HG03378 (cell line): Measurements from ENCODE around the gene BRCA2.
"Not testable (repeated sequence)": the region's sequence is repeated elsewhere in the genome, so short reads cannot be mapped to it uniquely, and the experiment has no call there.

Source experiments
- ATAC-seq: cut with Tn5 transposase; IDR thresholded peaks from one replicate; pipeline ENCODE4 v1.9.1; 2021; ENCODE audit warnings: mild to moderate bottlenecking, moderate library complexity; ENCODE audit not compliant: unreplicated experiment

The BRCA2 gene

DNA sequence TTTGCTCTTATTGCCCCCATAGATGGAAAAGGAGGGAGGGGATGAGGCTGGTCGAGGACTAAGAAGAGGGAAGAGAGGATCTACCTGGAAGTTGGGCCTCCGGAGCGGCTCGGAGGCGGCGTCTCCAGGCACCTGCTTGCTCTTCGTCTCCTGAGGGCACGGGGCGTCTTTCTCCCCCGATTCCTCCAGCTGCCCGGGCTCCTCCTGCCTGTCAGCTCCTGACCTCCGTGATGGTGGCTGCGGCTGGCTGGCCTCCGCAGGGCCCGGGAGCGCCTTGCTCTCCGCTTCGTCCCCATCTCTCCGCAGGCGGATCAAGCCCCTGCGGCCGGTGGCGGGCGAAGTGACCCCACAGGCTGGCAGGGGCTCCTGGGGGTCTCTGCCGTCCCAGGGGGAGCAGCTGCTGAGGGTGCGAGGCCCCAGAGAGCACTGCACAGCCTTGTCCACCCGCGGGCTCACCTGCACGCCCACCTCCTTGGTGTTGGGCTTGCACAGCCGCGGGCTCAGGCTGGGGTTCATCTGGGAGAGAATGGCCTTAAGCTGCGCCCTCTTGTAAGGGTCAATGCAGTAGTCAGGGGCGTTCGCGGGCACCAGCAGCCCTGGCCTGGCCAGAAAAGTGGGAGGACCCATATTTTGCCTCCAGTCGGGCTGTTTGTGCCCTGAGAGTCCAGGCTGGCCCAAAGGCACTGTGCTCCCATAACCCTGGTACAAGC is 4.0 kb upstream of the BRCA2 start:
- no peak for ATAC-seq

DNA sequence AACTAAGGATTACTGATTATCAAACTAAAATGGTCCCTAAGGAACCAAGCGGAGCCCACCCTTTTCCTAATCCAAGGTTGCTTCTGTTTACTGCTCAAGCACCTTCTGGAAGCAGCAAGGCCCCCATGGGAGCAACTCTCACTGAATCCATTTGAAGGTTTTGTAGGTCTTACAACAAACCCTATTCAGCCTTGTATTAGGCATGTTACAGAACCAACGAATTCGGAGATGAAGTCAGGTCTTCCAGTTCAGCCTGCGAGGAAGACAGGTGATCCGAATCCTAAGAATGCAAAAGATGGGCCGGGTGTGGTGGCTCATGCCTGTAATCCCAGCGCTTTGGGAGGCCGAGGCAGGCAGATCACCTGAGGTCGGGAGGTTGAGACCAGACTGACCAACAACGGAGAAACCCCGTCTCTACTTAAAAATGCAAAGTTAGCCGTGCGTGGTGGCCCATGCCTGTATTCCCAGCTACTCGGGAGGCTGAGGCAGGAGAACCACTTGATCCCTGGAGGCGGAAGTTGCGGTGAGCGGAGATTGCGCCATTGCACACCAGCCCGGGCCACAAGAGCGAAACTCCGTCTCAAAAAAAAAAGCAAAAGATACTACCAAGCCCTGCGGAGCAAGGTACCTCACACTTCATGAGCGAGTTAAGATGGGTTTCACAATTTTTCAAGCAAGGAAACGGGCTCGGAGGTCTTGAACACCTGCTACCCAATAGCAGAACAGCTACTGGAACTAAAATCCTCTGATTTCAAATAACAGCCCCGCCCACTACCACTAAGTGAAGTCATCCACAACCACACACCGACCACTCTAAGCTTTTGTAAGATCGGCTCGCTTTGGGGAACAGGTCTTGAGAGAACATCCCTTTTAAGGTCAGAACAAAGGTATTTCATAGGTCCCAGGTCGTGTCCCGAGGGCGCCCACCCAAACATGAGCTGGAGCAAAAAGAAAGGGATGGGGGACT is 754 bp upstream of the BRCA2 start:
- peak; percentile 26 for ATAC-seq

DNA sequence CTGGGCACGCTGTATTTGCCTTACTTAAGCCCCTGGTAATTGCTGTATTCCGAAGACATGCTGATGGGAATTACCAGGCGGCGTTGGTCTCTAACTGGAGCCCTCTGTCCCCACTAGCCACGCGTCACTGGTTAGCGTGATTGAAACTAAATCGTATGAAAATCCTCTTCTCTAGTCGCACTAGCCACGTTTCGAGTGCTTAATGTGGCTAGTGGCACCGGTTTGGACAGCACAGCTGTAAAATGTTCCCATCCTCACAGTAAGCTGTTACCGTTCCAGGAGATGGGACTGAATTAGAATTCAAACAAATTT is 676 bp downstream of the BRCA2 start:
- ATAC-seq = peak; percentile 46

DNA sequence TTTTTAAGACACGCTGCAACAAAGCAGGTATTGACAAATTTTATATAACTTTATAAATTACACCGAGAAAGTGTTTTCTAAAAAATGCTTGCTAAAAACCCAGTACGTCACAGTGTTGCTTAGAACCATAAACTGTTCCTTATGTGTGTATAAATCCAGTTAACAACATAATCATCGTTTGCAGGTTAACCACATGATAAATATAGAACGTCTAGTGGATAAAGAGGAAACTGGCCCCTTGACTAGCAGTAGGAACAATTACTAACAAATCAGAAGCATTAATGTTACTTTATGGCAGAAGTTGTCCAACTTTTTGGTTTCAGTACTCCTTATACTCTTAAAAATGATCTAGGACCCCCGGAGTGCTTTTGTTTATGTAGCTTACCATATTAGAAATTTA is 1.2 kb downstream of the BRCA2 start:
- ATAC-seq = no peak

DNA sequence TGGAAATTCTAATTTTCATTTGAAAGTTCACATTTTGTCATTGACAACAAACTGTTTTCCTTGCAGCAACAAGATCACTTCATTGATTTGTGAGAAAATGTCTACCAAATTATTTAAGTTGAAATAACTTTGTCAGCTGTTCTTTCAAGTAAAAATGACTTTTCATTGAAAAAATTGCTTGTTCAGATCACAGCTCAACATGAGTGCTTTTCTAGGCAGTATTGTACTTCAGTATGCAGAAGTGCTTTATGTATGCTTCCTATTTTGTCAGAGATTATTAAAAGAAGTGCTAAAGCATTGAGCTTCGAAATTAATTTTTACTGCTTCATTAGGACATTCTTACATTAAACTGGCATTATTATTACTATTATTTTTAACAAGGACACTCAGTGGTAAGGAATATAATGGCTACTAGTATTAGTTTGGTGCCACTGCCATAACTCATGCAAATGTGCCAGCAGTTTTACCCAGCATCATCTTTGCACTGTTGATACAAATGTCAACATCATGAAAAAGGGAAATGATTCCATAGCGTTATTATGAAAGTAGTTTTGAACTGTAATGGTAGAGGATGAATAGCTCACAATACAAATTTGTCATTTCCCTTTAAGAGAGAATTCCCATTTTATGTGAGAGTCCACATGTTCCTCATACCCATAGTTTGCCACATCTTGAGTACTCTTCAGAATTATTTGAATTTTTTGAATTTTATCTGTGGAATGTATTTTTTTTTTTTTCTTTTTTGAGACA is 2.6 kb downstream of the BRCA2 start:
- ATAC-seq = no peak

DNA sequence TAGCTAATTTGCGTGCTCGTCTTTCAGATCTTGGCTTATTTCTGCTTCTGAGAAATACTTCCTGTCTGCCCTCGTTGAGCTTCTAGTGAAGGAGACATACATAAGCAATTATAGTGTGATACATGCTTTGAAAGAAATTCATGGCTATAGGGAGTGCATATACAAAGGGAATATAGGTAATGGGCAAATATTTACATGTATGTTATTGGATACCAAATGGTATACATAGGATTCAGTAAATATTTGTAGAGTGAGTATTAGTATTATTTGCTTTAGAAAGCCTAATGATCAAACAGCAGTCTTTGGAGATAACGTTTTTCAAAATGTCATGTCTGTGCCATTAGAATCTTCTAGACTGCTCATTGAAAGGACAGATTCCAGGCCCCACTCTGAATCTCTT is 5.2 kb downstream of the BRCA2 start:
- no peak for ATAC-seq

DNA sequence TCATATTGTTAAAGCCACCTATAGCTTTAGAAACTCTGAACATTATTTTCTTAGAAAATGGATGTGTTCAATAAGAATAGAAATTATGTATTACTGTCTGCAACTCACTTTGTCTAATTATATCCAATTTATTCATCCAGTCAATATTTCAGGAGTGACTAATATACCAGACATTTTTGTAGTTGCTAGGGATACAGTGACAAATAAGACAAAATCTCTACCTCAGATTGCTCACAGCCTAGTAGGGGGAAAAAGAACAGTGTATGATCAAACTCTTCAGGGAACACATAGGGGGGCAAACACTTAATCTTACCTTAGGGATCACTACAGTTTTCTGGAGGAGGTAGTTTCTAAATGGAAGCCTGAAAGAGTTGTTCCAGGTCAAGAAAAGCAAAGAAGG is 8.6 kb downstream of the BRCA2 start:
- no peak for ATAC-seq

DNA sequence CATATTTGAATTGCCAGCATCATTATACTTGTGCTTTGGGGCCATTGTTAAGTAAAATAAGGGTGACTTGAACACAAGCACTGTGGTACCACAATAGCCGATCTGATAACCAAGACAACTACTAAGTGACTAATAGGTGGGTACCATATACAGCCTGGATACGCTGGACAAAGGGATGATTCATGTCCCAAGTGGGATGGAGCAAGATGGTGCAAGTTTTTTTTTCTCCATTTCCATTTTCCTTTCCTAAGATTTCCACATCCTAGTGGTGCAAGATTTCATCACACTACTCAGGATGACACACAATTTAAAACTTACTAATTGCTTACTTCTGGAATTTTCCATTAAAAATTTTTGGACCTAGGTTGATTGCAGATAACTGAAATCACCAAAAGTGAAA is 15.1 kb downstream of the BRCA2 start:
- ATAC-seq = no peak

DNA sequence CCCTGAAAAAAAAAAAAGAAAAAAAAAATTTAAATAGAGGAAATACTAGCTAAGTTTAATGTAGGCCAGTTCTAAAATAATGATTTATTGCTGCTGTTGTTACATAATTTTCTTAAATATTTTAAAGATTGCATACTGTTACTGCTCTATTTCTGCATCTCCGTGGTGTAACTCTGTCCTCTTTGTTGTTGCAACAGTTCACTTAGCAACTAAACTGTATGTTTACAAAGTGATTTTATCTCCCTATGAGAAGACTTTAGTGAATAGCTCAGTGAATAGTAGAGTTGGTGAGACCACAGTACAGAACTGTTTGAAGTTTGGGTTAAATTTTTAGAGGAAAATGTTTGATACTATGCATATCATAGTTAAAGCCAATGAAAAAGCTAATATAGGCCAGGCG is 19.4 kb downstream of the BRCA2 start:
- ATAC-seq = no peak

DNA sequence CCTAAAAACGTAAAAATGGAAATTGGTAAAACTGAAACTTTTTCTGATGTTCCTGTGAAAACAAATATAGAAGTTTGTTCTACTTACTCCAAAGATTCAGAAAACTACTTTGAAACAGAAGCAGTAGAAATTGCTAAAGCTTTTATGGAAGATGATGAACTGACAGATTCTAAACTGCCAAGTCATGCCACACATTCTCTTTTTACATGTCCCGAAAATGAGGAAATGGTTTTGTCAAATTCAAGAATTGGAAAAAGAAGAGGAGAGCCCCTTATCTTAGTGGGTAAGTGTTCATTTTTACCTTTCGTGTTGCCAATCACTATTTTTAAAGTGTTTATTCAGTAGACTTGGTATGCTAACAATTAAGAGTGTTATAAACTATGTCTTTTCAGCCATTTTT is 25.6 kb downstream of the BRCA2 start:
- ATAC-seq = no peak

DNA sequence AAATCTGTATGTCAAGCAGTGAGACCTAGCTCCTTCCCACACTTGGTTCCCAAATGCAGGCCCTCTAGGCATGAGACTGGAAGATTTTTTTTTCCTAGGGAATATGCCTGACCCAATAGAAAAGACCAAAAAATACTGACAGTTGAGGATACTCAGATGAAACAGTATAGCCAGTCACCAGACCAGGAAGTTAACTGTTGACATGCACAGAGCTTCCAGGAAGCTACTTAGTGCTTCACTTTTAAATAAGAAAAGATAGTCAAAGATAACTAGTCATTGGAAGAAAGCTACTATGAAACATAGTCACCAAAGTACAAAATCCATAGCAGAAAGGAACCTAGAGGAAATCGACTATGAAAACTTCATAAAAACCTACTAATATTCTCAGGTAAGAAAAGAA is 32.3 kb downstream of the BRCA2 start:
- no peak for ATAC-seq

DNA sequence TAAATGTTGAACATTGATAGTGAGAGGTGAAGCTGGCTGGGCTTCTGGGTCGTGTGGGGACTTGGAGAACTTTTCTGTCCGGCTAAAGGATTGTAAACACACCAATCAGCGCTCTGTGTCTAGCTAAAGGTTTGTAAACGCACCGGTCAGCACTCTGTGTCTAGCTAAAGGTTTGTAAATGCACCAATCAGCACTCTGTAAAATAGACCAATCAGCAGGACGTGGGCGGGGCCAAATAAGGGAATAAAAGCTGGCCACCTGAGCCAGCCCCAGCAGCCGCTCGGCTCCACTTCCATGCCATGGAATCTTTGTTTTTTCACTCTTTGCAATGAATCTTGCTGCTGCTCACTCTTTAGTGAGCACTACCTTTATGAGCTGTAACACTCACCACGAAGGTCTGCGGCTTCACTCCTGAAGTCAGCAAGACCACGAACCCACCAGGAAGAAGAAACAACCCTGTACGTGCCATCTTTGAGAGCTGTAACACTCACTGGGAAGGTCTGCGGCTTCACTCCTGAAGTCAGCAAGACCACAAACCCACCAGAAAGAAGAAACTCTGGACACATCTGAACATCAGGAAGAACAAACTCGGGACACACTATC is 35.6 kb downstream of the BRCA2 start:
- not testable (repeated sequence) for ATAC-seq

DNA sequence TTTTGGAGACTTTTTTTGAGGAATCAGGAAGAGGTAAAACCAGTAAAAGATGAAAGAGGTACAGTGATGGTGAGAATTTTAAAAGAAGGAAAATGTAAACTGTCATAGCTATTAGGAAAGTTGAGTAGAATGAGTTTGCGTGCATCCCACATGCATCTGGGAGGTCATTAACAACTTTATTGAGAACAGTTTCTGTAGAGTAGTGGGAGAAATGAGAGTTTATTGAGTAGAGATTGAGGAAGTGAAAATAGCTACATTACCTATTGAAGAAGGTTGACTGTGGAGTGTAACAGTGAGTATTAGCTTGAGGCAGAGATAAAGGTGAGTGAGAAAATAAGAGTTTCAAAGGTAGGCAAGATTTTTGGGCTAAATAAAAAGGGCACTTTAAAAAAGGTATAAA is 38.7 kb downstream of the BRCA2 start:
- peak; percentile 80 for ATAC-seq

DNA sequence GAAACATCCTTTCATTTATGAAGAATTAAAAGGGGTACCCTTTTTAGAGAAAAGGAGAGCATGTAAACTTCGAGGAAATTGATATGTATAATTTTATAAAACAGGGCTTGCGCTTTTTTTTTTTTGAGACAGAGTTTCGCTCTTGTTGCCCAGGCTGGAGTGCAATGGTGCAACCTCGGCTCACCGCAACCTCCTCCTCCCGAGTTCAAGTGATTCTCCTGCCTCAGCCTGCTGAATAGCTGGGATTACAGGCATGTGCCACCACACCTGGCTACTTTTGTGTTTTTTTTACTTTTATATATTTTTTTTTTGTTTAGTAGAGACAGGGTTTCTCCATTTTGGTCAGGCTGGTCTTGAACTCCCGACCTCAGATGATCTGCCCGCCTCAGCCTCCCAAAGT is 40.6 kb downstream of the BRCA2 start:
- ATAC-seq = not testable (repeated sequence)

DNA sequence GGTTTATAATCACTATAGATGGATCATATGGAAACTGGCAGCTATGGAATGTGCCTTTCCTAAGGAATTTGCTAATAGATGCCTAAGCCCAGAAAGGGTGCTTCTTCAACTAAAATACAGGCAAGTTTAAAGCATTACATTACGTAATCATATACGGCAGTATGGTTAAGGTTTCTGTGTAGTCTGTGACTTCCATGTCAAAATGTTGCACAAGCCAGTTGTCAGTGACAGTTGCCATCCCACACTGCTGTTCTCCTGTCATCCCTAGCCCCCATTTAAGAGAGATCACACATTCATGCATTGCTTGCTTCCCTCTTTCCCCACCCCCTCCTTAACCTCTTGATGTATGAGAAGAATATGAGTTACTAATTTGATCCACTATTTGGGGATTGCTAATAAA is 47.3 kb downstream of the BRCA2 start:
- no peak for ATAC-seq

DNA sequence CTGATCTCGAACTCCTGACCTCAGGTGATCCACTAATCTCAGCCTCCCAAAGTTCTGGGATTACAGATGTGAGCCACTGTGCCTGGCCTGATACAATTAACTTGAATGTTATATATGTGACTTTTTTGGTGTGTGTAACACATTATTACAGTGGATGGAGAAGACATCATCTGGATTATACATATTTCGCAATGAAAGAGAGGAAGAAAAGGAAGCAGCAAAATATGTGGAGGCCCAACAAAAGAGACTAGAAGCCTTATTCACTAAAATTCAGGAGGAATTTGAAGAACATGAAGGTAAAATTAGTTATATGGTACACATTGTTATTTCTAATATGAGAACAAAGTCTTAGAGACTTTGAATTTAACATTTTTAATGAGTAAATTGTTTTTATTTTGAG is 55.5 kb downstream of the BRCA2 start:
- no peak for ATAC-seq

DNA sequence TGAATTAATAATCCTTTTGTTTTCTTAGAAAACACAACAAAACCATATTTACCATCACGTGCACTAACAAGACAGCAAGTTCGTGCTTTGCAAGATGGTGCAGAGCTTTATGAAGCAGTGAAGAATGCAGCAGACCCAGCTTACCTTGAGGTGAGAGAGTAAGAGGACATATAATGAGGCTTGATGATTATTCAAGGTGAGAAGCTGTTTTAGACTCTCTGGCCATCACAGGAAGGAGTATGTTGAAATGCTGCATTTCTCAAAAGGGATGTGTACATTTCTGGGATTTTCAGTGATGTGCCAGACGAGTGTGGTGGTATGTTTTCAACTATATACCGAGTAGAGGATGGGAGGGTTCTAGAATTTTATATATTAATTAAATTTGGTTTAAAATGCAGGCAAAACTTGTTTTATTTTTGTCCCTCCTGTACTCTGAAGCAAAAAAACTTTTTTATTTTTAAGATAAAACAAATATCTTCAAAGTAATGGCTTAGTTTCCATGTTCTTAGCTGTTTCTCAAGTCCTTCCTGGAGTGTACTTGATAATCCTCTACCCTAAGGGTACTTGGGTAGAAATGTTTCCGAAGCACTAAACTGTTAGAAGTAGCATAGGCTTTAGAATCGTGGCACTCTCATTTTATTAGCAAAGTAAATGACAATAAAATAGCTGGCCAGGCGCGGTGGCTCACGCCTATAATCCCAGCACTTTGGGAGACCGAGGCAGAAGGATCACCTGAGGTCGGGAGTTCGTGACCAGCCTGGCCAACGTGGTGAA is 61.5 kb downstream of the BRCA2 start:
- ATAC-seq = no peak

DNA sequence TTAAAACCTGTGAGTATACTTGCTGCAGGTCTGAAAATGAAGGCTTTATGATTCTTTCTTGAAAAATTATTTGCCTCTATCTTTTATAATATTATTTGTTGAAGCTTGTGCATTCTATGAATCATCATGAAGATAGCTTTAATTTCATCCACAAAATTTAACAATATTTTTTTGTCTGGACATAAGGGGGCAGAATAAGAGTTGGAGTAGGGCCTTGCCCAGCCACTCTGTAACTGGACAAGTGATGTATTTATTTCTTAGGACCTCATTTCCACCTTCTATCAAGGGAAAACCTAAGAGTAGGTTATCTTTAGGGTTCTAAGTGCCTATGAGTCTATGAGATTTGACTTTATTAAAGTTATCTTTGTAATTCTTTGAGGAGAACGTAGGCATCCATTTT is 62.7 kb downstream of the BRCA2 start:
- no peak for ATAC-seq

DNA sequence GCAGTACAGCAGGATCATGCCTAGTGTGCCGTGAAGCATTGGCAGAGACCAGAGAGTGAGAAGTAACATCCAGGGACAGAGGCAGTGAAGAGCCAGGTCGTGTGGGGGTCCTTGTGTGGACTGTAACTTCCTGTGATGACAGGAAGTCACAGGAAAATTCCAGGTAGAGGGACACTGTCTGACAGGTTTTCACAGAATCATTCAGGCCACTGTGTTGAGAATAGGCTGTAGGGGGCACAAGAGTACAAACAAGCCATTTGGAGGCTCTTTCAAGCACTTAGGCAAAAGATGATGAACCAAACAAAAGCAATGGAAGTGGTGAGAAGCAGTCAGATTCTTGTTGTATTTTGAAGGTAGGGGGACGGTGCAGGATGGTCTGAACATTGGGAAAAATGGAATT is 66.2 kb downstream of the BRCA2 start:
- no peak for ATAC-seq

DNA sequence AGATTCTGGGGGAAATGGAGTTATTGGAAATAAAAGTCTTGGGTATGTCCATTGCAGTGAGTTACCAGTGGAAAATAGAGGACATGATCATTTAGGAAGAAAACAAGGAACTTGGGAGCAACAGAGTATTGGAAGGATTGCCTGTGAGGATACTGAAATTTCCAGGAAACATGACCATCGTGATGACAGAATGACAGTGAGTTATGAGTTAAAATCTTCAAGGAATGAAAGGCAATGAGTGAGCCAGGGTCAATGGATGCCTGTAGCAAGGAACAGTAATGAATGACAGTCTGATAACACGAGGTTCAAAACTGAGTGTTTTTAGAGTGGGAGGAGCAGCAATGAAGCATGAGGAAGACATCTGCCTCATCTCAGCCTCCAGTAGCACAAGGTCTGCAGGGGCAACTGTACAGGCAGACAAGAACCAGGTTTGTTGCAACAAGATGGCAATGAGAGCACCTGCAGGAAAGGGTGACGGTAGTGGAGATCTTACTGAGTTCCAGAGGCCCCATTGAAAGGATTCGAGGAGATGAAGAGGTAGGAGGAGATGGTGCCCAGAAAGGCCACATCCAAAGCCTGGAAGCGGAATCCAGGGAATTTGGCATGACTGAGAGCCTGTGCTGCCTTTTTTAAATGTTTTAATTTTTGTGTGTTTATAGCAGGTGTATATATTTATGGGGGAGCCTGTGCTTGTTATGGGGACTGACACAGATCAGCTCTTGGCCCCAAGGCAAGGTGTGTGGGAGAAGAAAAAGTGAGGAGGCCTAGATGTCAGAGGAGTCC is 68.7 kb downstream of the BRCA2 start:
- ATAC-seq = no peak
